Endothelial cell of umbilical vein (primary cell): ENCODE results near the gene TPCN2. TPM values are rescaled to one million over a fixed set of nuclear protein-coding genes. Genes with fewer than 3 reads are reported as not detected.

ENCODE experiments used
- BruUV-seq: library from RNA; stranded (reverse); fragments of 400-500 nt; replicated peaks from 2 replicates; lab custom pipeline; 2021; lab: Mats Ljungman, UMichigan
- CTCF ChIA-PET: fragments of 300-600, 350-600 bp; sonication (Branson Sonifier 250); formaldehyde crosslinking; loops from one replicate; lab custom pipeline; 2021; ENCODE audit warnings: antibody characterized with exemption, inconsistent platforms; lab: Charles Lee
- POLR2A ChIA-PET: fragments of 300-600, 350-600 bp; sonication (Branson Sonifier 250); formaldehyde crosslinking; loops from one replicate; lab custom pipeline; 2021; ENCODE audit warnings: antibody characterized with exemption, inconsistent platforms; lab: Charles Lee
- DNase-seq: peaks from one replicate; pipeline ENCODE4 v3.0.0-alpha.2; 2011; ENCODE audit warnings: low read depth, low spot score
- FAIRE-seq: peaks from 2 replicates; lab custom pipeline; 2011; peaks lifted over from hg19 to GRCh38; lab: Jason Lieb, UNC
- H2AFZ ChIP-seq: 2 replicates; pipeline ENCODE4 v1.6.0; 2012; ENCODE audit warnings: low read depth, low read length, control low read depth, inconsistent platforms
- H3K27ac ChIP-seq: 2 replicates; pipeline ENCODE4 v1.5.1; 2011; ENCODE audit warnings: low read depth, mild to moderate bottlenecking, control low read depth, low read length, moderate library complexity; ENCODE audit not compliant: insufficient read depth
- H3K27me3 ChIP-seq, 2 experiments: 2 replicates each; pipeline versions ENCODE4 v1.6.0 to v1.6.1; 2011; ENCODE audit warnings: low read length in 2 of 2, mixed read lengths in 1 of 2; ENCODE audit not compliant: control insufficient read depth in 2 of 2, insufficient read depth in 2 of 2
- H3K36me3 ChIP-seq, 2 experiments: 2 replicates in 1 of 2; 3 replicates in 1 of 2; pipeline ENCODE4 v1.5.1; 2011; ENCODE audit warnings: low read length in 2 of 2, mild to moderate bottlenecking in 1 of 2, moderate library complexity in 1 of 2; ENCODE audit not compliant: control insufficient read depth in 2 of 2, insufficient read depth in 2 of 2; ENCODE audit errors: extremely low read depth in 1 of 2
- H3K4me1 ChIP-seq: 3 replicates; pipeline ENCODE4 v1.5.1; 2011; ENCODE audit warnings: mild to moderate bottlenecking, low read length; ENCODE audit not compliant: control insufficient read depth, insufficient read depth; ENCODE audit errors: extremely low read depth
- H3K4me2 ChIP-seq: 2 replicates; pipeline ENCODE4 v1.6.1; 2011; ENCODE audit warnings: low read length, control low read depth, mixed read lengths; ENCODE audit not compliant: insufficient read depth
- H3K4me3 ChIP-seq, 3 experiments: fragments of 200-600 bp in 1 of 3; sonication (generic), shearing (Covaris generic) in 1 of 3; replicated peaks in 1 of 3; 2 replicates each; pipeline ENCODE4 v1.5.1; 2011 to 2016; ENCODE audit warnings: control low read depth in 3 of 3, low read length in 3 of 3, mild to moderate bottlenecking in 2 of 3, inconsistent platforms in 1 of 3, low read depth in 1 of 3, moderate library complexity in 1 of 3; ENCODE audit not compliant: insufficient read depth in 1 of 3
- H3K79me2 ChIP-seq: 2 replicates; pipeline ENCODE4 v1.6.0; 2012; ENCODE audit warnings: low read length, inconsistent platforms; ENCODE audit not compliant: control insufficient read depth, insufficient read depth
- H3K9ac ChIP-seq: replicated peaks from 2 replicates; pipeline ENCODE3; 2011; ENCODE audit warnings: low read length, control low read depth; ENCODE audit not compliant: insufficient read depth; ENCODE audit errors: extremely low read depth
- H3K9me1 ChIP-seq: replicated peaks from 3 replicates; pipeline ENCODE4 v1.6.0; 2011; ENCODE audit warnings: mild to moderate bottlenecking, low read length; ENCODE audit not compliant: control insufficient read depth, insufficient read depth; ENCODE audit errors: extremely low read depth
- H3K9me3 ChIP-seq: replicated peaks from 2 replicates; pipeline ENCODE4 v1.5.1; 2012; ENCODE audit warnings: low read length, inconsistent platforms; ENCODE audit not compliant: control insufficient read depth, insufficient read depth
- H4K20me1 ChIP-seq: replicated peaks from 2 replicates; pipeline ENCODE3; 2011; ENCODE audit warnings: mild to moderate bottlenecking, low read length; ENCODE audit not compliant: control insufficient read depth, insufficient read depth; ENCODE audit errors: extremely low read depth
- CTCF ChIP-seq, 2 donors: IDR thresholded peaks; 1 replicate in 1 of 2; 2 replicates in 1 of 2; pipeline ENCODE4 v1.5.1; 2011; ENCODE audit warnings: low read length in 2 of 2, mild to moderate bottlenecking in 2 of 2, moderate library complexity in 2 of 2, control low read depth in 1 of 2, inconsistent platforms in 1 of 2, low read depth in 1 of 2; ENCODE audit not compliant: insufficient read depth in 1 of 2; ENCODE audit errors: extremely low read depth in 1 of 2
- EZH2 ChIP-seq: IDR thresholded peaks from 2 replicates; pipeline ENCODE4 v1.6.1; 2012; ENCODE audit warnings: borderline replicate concordance, low read depth, mild to moderate bottlenecking, moderate library complexity, low read length, inconsistent platforms; ENCODE audit not compliant: severe bottlenecking
- FOS ChIP-seq: IDR thresholded peaks from 2 replicates; pipeline ENCODE4 v1.6.1; 2011; ENCODE audit warnings: mild to moderate bottlenecking, low read length, moderate library complexity, borderline replicate concordance; ENCODE audit not compliant: insufficient read depth
- GATA2 ChIP-seq: IDR thresholded peaks from 2 replicates; pipeline ENCODE4 v1.7.0; 2011; ENCODE audit warnings: low read depth, mild to moderate bottlenecking, moderate library complexity, mixed read lengths, low read length; ENCODE audit not compliant: insufficient read length, insufficient read depth
- JUN ChIP-seq: IDR thresholded peaks from 2 replicates; pipeline ENCODE4 v1.6.1; 2011; ENCODE audit warnings: borderline replicate concordance, low read depth; ENCODE audit not compliant: insufficient read length, insufficient read depth
- MAX ChIP-seq: IDR thresholded peaks from 2 replicates; pipeline ENCODE4 v1.6.1; 2011; ENCODE audit not compliant: insufficient read depth, insufficient read length
- MYC ChIP-seq: IDR thresholded peaks from one replicate; pipeline ENCODE4 v1.6.1; 2011; ENCODE audit warnings: mild to moderate bottlenecking, low read depth, low read length
- POLR2A ChIP-seq: IDR thresholded peaks from 2 replicates; pipeline ENCODE4 v1.6.1; 2012; ENCODE audit warnings: low read depth, mild to moderate bottlenecking, control low read depth, low read length
- POLR2AphosphoS5 ChIP-seq: IDR thresholded peaks from 2 replicates; pipeline ENCODE4 v1.6.1; 2012; ENCODE audit warnings: low read depth, mild to moderate bottlenecking, control low read depth, low read length, moderate library complexity; ENCODE audit not compliant: insufficient read depth
- dilution Hi-C: fragments of 300-500 bp; cut with MboI; formaldehyde crosslinking; loops from one replicate; pipeline ENCODE4 v1.15.0; 2019; ENCODE audit warnings: low sequenced_read_pairs; ENCODE audit not compliant: extremely low pct_ligation_motif_present
- intact Hi-C: fragments of 100-400 bp; cut with micrococcal nuclease; formaldehyde crosslinking; loops from one replicate; pipeline ENCODE4 v1.10.0; 2022
- polyA plus RNA-seq, 4 experiments: library from polyadenylated mRNA; depleted of rRNA in 3 of 4; stranded (reverse) in 3 of 4; unstranded in 1 of 4; fragments of >200 nt; gene quantifications; 2 replicates each; pipeline versions ENCODE4 v1.2.1 to v1.2.3, GENCODE V29; 2011 to 2012; ENCODE audit warnings: missing spikeins in 1 of 4
- total RNA-seq: library from RNA; stranded (reverse); gene quantifications from 2 replicates; pipeline ENCODE4 v1.2.3, GENCODE V29; 2021

Gene TPCN2
- total and polyA plus RNA-seq, 2 donors (not counting 3 experiments of a cell fraction or from before 2014, with no cell fraction given) = 10.3 to 13.4 TPM

GRCh38 chr11:69121621-69122325, 73.0 kb downstream of the TPCN2 start:
- Histone ChIP-seq H2AFZ (no peak overlapping the region), H3K27me3 (no peaks in the 10 kb centered on the region), H3K4me3 (no peak overlapping the region), H3K9me3 (no peaks in the 10 kb centered on the region), H4K20me1 (no peaks in the 10 kb centered on the region), H3K9ac (no peak overlapping the region), H3K79me2 (no peaks in the 10 kb centered on the region), H3K9me1 (no peaks in the 10 kb centered on the region), H3K4me1 (peaks cover 18% of the 10 kb centered on the region), H3K36me3 (no peaks in the 10 kb centered on the region), H3K4me2 (no peak overlapping the region), H3K27ac (no peak overlapping the region)
- dilution Hi-C loops = loop anchor here (25.0 kb wide), 1 partner anchor 541 kb away; no protein-coding TSS in a partner anchor
- BruUV-seq = no TSS peak
- ChIA-PET CTCF (interaction anchor here (1.1 to 1.8 kb wide), 2 partner anchors 10 to 21 kb away, joined by 4 to 8 read pairs (median 7); no protein-coding TSS in a partner anchor), POLR2A (no interaction called here)
- FAIRE-seq (no peak), DNase-seq (no peak)
- intact Hi-C loops = loop anchor here (2.0 to 10.0 kb wide), 2 partner anchors 143 to 519 kb away; partner anchors contain the start of gene CCND1
- TF ChIP-seq EZH2 (no peak), MAX (no peak), CTCF (IDR thresholded peaks at IDR 0.05; ENCODE audit: extremely low read depth in 1 of 2, insufficient read depth in 1 of 2, low read depth in 1 of 2, low read length in 2 of 2) (no peak), GATA2 (no peak), FOS (no peak), POLR2AphosphoS5 (no peak), JUN (no peak), POLR2A (no peak), MYC (no peak)
